Left renal pelvis (tissue), 4 donors: Measurements from ENCODE around the gene SLC35F1. TPM values are rescaled to one million over a fixed set of nuclear protein-coding genes. Genes with fewer than 3 reads are reported as not detected.
"Not testable (repeated sequence)": the region's sequence is repeated elsewhere in the genome, so short reads cannot be mapped to it uniquely, and the experiment has no call there.

Experiments
- DNase-seq, 4 donors: peaks; one replicate each; pipeline ENCODE4 v3.0.0-alpha.2; 2013; ENCODE audit warnings: low read depth in 4 of 4, low spot score in 3 of 4
- polyA plus RNA-seq, 4 donors: library from polyadenylated mRNA; unstranded; fragments of 120-200 nt; gene quantifications; one replicate each; pipeline ENCODE4 v1.2.1, GENCODE V29; 2013; ENCODE audit not compliant: insufficient read length in 4 of 4

The SLC35F1 gene
- polyA plus RNA-seq, 4 donors: 2.4 to 3.9 (median 3.2) TPM

DNA sequence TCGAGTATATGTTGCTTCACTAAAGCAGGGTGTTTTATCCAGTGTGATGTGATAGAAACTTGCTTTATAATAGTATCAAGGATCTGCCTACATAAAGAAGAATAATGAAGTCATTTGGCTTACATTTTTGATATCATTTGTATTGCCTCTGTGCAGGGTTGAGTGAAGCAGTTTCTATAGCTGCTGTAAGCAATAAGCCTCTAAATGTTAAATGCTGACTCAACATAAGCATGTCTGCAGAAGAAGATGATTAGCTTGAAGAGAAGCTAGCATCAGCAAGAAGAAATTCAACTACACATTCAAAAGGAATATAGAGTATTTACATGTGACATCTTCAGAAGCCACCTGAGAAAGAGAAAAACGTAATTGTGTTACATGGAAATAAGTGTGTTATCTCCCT is 17.6 kb downstream of the SLC35F1 start:
- no peak for DNase-seq

GRCh38 chr6:117927866-117928265 is 20.8 kb downstream of the SLC35F1 start:
- no peak for DNase-seq

DNA sequence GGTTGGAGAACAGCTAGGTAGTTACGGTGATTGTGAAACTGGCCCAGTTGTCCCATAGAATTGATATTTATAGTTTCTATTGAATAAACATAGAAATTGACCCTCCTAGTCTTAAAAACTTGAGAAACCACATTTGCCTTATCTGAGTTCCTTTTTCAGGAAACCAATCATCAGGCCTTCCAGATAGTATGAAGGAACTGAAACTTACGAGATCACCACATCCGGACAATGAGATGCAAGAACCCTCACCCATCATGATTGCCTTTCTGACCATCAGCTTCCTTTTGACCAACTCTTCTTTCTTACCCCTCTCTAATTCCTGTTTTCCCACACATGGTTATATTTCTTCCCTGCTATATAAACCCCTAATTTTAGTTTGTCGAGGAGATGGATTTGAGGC is 21.8 kb downstream of the SLC35F1 start:
- DNase-seq: no peak

GRCh38 chr6:117929501-117929900 is 22.4 kb downstream of the SLC35F1 start:
- DNase-seq: no peak

GRCh38 chr6:117930645-117931044 is 23.6 kb downstream of the SLC35F1 start:
- DNase-seq: no peak

DNA sequence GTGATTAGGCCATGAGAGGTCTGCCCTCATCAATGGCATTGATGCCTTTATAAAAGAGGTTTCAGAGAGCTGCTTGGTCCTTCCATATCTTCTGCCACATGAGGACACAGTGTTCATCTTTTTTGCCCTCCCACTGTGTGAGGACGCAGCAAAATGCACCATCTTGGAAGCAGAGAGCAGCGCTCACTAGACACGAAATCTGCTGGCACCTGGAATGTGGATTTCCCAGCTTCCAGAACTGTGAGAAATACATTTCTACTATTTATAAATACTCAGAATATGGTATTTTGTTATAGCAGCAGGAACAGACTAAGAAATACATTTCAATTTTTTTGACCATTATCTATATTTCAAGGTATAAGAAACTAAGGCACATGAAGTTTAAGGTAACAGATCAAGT is 24.9 kb downstream of the SLC35F1 start:
- no peak for DNase-seq

GRCh38 chr6:117932676-117933075 is 25.6 kb downstream of the SLC35F1 start:
- DNase-seq: no peak

DNA sequence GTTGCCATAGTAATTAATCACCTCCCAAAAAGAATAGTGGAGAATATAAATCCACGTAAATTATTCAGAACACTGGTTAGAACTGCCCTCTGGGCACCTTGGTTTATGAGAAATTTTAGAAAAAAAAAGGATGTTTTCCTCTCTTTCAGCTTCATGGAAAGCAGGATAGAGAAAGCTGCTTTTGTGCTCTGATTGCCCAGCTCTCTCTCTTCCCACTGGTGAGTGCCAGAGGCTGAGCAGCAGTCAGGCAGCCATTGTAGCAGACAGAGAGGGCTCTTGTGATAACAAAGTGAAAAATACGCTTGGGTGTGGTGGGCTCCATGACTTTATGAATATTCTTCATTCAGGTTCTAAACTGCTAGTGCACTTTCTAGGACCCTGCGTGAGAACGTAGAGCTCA is 26.4 kb downstream of the SLC35F1 start:
- no peak for DNase-seq

- DNase-seq: no peak
Observed at GRCh38 chr6:117938311-117938995, 31.4 kb downstream of the SLC35F1 start.

- no peak for DNase-seq
Observed at GRCh38 chr6:117947234-117947633, 40.2 kb downstream of the SLC35F1 start.

DNA sequence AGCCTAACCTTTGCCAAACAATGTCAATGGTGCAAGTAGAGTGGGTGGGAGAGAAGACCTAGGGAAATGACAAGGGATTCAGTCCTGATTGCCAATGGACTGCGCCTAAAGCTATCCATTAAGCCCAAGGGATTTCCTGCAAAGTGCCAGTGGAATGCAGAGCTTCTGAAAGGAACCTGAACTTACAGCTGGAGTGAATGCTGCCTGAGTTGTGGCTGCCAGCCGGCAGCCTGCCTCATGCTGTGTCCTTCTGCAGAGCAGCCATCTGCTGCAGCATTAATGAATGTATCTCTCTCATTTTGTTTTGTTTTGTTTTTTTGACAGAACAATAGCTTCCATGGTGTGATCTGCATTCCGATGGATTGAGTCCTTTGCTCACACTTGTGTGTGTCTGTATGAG is 44.7 kb downstream of the SLC35F1 start:
- no peak for DNase-seq

DNA sequence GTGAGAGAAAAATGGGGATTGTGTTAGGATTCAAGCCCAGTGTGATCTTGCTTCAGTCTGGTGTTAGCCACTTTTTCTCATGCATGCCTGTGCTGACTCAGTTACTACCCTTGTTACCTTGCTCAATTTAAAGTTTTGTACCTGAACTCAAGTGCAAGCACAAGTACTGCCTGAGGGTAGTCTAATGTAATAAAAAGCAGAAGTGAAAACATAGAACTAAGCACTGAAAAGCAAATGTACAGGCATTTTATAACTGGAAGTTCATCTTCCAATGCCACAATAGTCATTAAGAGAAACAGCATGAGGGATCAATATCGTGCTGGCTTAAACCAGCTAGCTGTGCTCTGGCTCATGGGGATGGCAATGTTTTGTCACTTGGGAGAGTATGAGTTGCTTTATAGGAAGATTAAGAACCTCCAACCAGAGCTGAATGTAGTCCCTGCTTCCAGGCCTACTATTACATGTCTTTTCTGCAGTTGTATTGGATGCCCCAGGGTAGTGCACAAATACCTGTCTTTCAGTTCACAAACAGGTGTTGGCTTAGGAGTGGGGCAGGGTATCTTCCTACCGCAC is 48.7 kb downstream of the SLC35F1 start:
- DNase-seq: no peak

- DNase-seq: no peak
Observed at GRCh38 chr6:117956386-117956785, 49.3 kb downstream of the SLC35F1 start.

DNA sequence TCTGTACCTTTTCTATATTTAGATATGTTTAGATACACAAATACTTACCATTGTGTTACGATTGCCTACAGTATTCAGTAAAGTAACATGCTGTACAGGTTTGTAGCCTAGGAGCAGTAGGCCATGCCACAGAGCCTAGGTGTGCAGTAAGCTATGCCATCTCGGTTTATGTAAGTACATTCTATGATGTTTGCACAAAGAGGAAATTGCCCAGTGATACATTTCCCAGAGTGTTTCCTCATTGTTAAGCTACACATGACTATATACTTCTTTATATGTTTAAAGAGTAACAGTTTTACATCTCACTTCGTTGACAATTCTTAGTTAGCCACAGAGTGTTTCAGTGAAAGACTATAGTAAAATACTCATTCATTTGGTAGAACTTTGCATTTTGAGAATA is 51.5 kb downstream of the SLC35F1 start:
- DNase-seq: no peak

DNA sequence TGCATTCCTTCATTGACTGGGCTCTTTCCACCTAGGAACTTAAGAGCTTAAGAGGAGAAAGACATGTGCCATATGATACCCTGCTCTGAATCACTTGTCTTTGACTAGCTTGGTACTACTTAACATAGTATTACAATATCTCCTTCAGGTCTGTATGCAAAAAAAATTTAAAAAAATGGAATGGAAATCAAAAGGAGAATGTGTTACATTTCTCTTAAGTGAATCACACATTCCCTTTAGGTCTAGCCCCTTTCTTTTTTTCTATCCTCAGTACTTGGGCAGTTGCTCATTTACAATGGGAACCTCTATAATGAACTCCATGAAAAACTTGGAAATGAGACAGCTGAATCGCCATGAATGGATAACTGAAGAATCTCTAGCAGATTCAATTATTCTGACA is 53.8 kb downstream of the SLC35F1 start:
- no peak for DNase-seq

DNA sequence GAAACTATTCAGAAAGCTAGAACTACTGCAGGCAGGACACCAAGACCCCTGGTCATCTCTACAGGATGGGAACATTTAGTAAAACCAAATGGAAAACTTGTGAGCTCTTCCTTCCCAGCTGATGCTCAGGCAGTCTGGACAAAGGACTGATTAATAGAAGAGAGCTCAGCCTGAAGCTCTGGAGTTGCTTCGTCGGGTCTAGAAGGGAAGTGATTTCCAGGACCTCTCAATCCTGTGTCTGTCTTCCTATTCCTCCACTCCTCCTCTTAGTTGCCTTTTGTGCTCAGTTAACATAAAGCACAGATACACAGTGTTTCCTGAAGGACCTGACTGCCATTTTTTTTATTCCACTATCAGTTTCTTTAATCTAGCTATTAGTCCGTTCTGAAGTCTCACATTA is 54.2 kb downstream of the SLC35F1 start:
- no peak for DNase-seq

DNA sequence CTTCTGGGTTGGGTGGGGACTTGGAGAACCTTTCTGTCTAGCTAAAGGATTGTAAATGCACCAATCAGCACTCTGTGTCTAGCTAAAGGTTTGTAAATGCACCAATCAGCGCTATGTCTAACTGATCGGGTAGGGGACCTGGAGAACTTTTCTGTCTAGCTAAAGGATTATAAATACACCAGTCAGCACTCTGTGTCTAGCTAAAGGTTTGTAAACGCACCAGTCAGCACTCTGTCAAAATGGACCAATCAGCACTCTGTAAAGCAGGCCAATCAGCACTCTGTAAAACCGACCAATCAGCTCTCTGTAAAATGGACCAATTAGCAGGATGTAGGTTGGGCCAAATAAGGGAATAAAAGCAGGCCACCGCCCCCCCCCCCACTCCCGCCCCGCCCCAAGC is 58.7 kb downstream of the SLC35F1 start:
- not testable (repeated sequence) for DNase-seq

GRCh38 chr6:117971637-117972036 is 64.6 kb downstream of the SLC35F1 start:
- DNase-seq: no peak

DNA sequence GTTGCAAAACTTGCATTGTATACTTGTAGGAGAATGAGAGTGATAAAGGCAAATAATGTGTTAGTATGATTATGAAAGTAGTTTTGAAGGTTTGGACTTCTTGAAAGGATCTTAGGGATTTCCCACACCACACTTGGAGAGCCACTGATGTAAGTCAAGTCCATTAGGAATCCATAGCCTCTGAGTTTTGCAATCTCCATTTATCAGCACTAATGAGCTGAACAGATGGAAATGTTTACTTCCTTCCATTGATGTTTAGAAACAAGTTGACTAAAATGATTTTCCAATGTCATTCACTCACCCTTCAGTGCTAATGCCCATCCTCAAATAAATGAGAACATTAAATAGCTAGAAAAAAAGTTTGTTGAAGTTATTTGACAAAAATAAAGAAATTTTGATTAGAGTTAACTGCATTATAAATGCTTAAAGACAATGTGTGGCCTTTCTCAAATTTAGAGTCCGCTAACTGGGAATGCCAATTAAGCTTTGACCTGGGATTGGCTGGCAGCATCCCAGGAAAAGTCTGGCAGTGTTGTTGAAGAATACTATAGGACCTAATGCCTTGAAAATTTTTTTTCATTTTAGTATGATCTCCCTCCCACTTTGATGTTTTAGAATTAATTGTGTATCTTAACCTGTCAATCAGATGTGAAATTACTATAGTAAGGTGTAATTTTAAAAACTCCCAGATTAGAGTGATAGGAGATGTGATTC is 68.0 kb downstream of the SLC35F1 start:
- no peak for DNase-seq

- DNase-seq: peak in 3 of 4 donors; percentile 39 to 42 (median 42)
Observed at GRCh38 chr6:117976030-117976651, 69.1 kb downstream of the SLC35F1 start.

- no peak for DNase-seq
Observed at GRCh38 chr6:117985916-117986315, 78.9 kb downstream of the SLC35F1 start.

DNA sequence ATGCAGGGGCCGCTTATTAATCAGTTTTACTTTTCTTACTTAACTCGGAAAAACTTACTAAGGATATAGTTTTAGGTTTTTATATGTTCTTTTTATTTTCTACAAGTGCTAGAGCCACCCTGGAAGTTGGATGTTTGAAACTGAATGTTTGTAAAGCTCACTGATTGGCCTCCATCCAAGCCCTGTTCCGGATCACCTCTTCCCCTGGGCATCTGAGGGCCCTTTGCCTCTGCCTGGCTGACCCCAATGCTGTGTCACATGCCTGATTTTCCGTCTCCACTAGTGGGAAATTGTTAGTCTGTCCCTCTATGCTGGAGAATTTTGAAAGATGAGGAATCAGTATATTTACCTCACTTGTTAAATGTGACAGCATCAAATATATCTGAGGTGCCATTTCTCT is 79.3 kb downstream of the SLC35F1 start:
- no peak for DNase-seq
